Psoas muscle (tissue), 8 donors: ENCODE measurements around the gene MGRN1. TPM values are rescaled to one million over a fixed set of nuclear protein-coding genes. Genes with fewer than 3 reads are reported as not detected.

Source experiments
- ATAC-seq, 4 donors: fragments of 200-7000 bp; cut with Tn5 transposase; one replicate each; pipeline ENCODE4 v1.9.1; 2020; ENCODE audit warnings: moderate library complexity in 3 of 4, mild to moderate bottlenecking in 2 of 4
- DNase-seq, 2 donors: peaks; one replicate each; pipeline ENCODE4 v3.0.0-alpha.2; 2020
- H3K27ac ChIP-seq: fragments of 200-600 bp; one replicate; pipeline ENCODE4 v1.8.0; 2022
- H3K27me3 ChIP-seq, 3 donors: fragments of 200-600 bp in 1 of 3; one replicate each; pipeline versions ENCODE4 v1.6.1 to v1.8.0; 2013 to 2022; ENCODE audit warnings: low read length in 2 of 3, mild to moderate bottlenecking in 2 of 3, moderate library complexity in 1 of 3; ENCODE audit not compliant: insufficient read depth in 3 of 3
- H3K36me3 ChIP-seq, 2 donors: fragments of 200-600 bp in 1 of 2; one replicate each; pipeline versions ENCODE4 v1.6.1 to v1.8.0; 2013 to 2022; ENCODE audit warnings: low read depth in 1 of 2, mild to moderate bottlenecking in 1 of 2, moderate library complexity in 1 of 2; ENCODE audit not compliant: insufficient read depth in 1 of 2
- H3K4me1 ChIP-seq: fragments of 200-600 bp; one replicate; pipeline ENCODE4 v1.8.0; 2022
- H3K4me3 ChIP-seq: fragments of 200-600 bp; one replicate; pipeline ENCODE4 v1.8.0; 2022; ENCODE audit warnings: mild to moderate bottlenecking
- H3K9me3 ChIP-seq: fragments of 200-600 bp; one replicate; pipeline ENCODE4 v1.8.0; 2022
- CTCF ChIP-seq: fragments of 200-600 bp; IDR thresholded peaks from one replicate; pipeline ENCODE4 v1.8.0; 2022; ENCODE audit warnings: antibody characterized with exemption
- WGBS, 3 donors: extraction: QIAGEN DNeasy Blood & Tissue Kit; methylation state at CpG; one replicate each; pipeline versions ENCODE4 v1.1.6 to v1.1.7; 2013; 5-methylcytosine and 5-hydroxymethylcytosine counted together
- intact Hi-C, 2 donors: fragments of 100-400 bp; cut with DNase I; formaldehyde crosslinking; loops; one replicate each; pipeline versions ENCODE4 v1.11.0 to v1.14.2; 2022
- polyA plus RNA-seq, 3 donors: library from polyadenylated mRNA; stranded (reverse); fragments of 200-250 nt; gene quantifications; one replicate each; pipeline ENCODE4 v1.2.3, GENCODE V29; 2013
- total RNA-seq, 4 donors: library from RNA; stranded (reverse); fragmentation: NEBNext Ultra II Directional in 2 of 4; extraction: Animal tissue kit (Norgen Biotek cat#: 25700) in 2 of 4; gene quantifications; one replicate each; pipeline versions ENCODE4 v1.2.1 to v1.2.4, GENCODE V29; 2021 to 2023
- donor health status: healthy with polysubstance abuse.
- donor health status: DM: no; HTN: no; CAD: no; lungs with moderate emphysema.
- donor health status: Bipolar disorder and iron deficiency.
- donor health status: healthy.
- donor health status: DM: yes; HTN: yes; CAD: no.
- donor health status: DM: no; HTN: no; CAD: no.
- donor health status: DM: no; HTN: no; CAD: no.
- donor health status: DM: yes; HTN: yes; CAD: no.

Gene MGRN1
- total and polyA plus RNA-seq, 7 donors, result 20.2 to 63.1 (median 44.2) TPM

DNA sequence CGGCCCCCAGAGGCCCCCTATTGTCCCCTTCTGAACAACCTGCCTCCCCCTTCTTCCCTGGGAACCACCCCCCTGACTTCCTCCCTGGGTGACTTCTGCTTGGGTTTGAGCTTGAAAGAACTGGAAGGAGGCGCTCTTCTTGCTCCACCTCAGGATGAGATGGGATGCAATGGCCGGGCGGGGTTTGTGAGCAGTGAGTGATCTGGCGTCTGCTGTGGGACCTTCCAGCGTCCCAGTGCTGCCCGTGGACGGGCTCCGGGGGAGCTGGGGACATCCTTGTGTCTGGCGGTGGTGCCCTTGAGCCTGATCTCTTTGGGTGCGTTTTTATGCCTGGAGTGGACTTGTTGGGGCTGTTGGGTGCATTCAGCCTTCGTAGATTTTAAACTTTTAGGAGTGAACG, 11.6 kb downstream of the MGRN1 start:
- peaks cover 6% of the 10 kb centered on the region for H3K9me3 ChIP-seq
- DNase-seq (no peak), ATAC-seq (no peak)
- no peak overlapping the region for H3K27ac ChIP-seq
- H3K4me3 ChIP-seq, result no peak overlapping the region
- 90 to 93% (median 92%) methylated on average over 13 of the region's 13 CpGs for WGBS, 3 donors
- H3K36me3 ChIP-seq, result peaks cover 3 to 19% of the 10 kb centered on the region in 2 donors
- intact Hi-C loops, result no loop called here
- H3K27me3 ChIP-seq, result no peaks in the 10 kb centered on the region
- no peak for TF ChIP-seq CTCF
- H3K4me1 ChIP-seq, result peaks cover 9% of the 10 kb centered on the region

- peak in 1 of 2 donors; percentile 72 for DNase-seq
- H3K27me3 ChIP-seq, result no peaks in the 10 kb centered on the region
- peaks cover 9% of the 10 kb centered on the region for H3K4me1 ChIP-seq
- peaks cover 0 to 19% of the 10 kb centered on the region in 2 donors for H3K36me3 ChIP-seq
- TF ChIP-seq CTCF, result no peak
- WGBS, 3 donors, result 33 to 63% (median 41%) methylated on average over 21 of the region's 21 CpGs
- ATAC-seq, result peak; percentile 63 to 88 (median 78)
- H3K9me3 ChIP-seq, result no peaks in the 10 kb centered on the region
- H3K27ac ChIP-seq, result peak overlapping the region; percentile 74
- H3K4me3 ChIP-seq, result peak overlapping the region; percentile 42
- intact Hi-C loops, result no loop called here
Observed at GRCh38 chr16:4637501-4638166, 13.0 kb downstream of the MGRN1 start.

GRCh38 chr16:4639899-4640509, 15.4 kb downstream of the MGRN1 start:
- no peak for ATAC-seq
- Histone ChIP-seq H3K27me3 (no peaks in the 10 kb centered on the region), H3K4me1 (peaks cover 9% of the 10 kb centered on the region), H3K27ac (no peak overlapping the region), H3K36me3 (peaks cover 0 to 9% of the 10 kb centered on the region in 2 donors), H3K9me3 (no peaks in the 10 kb centered on the region), H3K4me3 (no peak overlapping the region)
- intact Hi-C loops, result no loop called here
- no peak for TF ChIP-seq CTCF
- no peak for DNase-seq
- 83 to 91% (median 88%) methylated on average over 27 of the region's 27 CpGs for WGBS, 3 donors

DNA sequence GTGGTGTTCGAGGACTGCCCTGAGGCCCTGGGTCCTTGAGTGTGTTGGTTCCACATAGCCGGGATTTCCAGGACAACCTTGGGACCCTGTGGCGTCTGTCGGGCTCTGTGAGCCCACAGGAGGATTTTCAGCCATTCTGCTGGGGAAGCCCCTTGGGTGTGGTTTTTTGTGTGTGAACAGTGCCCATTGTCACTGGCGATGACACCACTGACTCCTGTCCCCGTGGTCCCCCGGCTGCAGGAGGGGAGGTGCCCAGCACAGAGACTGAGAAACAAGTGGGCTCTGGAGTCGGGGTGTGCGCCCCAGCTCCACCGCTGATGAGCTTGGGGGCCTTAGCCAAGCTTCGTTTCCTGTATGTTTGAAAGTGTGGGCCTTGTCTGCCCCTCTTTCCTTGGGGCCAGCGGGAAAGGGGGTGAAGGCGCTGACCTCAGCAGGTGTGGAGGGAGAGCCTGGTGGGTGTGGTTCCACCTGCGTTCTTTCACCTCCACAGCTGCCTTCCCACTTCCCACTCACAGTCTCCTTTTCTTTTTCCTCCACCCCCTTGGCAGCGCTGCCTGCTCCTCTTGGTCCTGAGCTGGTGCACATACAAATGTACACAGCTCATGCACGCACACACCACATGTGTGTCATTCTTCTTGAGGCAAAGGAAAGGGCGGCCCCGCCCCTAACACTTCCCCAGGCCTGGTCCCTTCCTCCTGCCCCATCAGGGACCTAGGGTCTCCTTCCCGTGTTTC, 16.1 kb downstream of the MGRN1 start:
- intact Hi-C loops, result no loop called here
- ATAC-seq, result no peak
- peaks cover 9% of the 10 kb centered on the region for H3K4me1 ChIP-seq
- H3K27me3 ChIP-seq, result no peaks in the 10 kb centered on the region
- TF ChIP-seq CTCF, result no peak
- H3K27ac ChIP-seq, result no peak overlapping the region
- no peak overlapping the region for H3K4me3 ChIP-seq
- WGBS, 3 donors, result 76 to 80% (median 77%) methylated on average over 19 of the region's 19 CpGs
- H3K36me3 ChIP-seq, result peaks cover 0 to 7% of the 10 kb centered on the region in 2 donors
- H3K9me3 ChIP-seq, result no peaks in the 10 kb centered on the region
- no peak for DNase-seq
